ENCODE data around the gene TEX10.

Gene TEX10

DNA sequence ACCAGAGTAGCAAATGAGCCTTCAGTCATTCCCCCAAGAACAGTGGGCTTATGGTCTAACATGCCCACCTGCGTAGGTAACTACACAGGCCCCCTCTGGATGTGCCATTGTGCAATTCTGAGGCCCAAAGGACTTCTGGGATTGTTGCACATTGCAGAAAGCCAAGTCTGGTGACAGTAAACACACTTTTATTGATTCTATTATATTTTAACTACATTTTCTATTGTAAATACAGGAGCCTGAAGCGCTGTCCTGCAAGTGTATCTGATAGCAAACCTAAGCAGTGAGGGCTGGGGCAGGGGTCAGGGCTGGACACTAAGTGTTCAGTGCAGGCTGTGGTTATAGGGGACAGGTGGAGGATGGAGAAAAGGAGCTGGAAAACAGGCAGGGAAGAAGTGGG, 57.5 kb downstream of the TEX10 start:
- in situ Hi-C loops (cut with HindIII; ENCODE audit: low pct_ligation_motif_present, low pct_unique_long_range_greater_than_20kb, low sequenced_read_pairs): no loop called here
- no peak for DNase-seq

DNA sequence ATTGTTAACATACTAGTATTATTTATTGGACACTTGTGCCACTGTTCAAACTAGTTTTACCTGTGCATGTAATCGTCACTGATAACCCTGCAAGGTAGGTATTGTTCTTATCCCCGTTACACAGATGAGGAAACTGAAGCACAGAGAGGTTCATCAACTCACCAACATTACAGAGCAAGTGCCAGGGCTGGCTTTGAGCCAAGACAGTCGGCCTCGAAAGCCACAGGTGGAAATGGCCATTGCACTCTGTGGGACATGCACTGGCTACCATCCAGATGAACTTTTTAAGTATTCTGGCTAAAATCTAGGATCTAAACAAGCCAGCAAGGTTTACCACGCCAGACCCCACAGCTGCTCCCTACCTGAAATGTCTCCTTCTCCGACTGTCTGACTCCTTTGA, 57.9 kb downstream of the TEX10 start:
- no peak for DNase-seq

DNA sequence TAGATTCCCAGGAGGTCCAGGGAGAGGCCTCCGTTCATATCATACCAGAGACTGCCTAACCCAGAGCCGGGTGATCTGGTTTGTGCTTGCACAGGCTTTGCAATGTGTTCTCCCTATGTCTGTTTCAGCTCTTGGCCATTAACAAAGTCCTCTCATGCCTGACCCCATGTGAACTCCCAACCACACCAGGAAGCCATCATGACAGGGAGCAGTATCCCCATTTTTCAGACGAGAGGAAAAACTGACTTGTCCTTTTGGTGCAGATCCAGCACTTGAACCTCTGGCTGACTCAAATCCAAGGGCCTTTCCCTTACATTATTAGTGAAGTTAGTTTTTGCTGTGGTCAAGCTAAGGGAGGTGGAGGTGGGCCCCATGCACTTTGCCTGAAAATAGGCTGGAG, 58.4 kb downstream of the TEX10 start:
- DNase-seq: no peak
- in situ Hi-C loops (cut with HindIII; ENCODE audit: low pct_ligation_motif_present, low pct_unique_long_range_greater_than_20kb, low sequenced_read_pairs): no loop called here

More for the DNA sequence above, 57.9 kb downstream of the TEX10 start:
- in situ Hi-C loops (cut with HindIII; ENCODE audit: low pct_ligation_motif_present, low pct_unique_long_range_greater_than_20kb, low sequenced_read_pairs): no loop called here

DNA sequence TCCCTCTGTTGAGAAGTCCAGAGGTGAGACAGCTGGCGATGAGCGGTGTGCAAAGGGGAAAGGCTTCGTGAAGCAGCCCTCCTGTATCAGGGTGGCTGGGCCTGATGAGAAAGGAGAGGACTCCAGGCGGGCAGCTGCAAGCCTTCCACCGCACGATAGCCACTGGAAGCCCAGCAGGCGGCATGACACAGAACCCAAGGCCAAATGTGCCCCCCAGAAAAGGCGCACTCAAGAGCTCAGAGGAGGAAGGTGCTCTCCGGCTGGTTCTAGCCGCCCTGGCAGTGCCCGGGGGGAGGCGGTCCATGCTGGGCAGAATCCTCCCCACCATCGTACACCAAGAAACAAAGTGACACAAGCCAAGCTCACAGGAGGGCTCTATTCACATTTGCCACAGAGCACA, 60.3 kb downstream of the TEX10 start:
- no peak for DNase-seq
- in situ Hi-C loops (cut with HindIII; ENCODE audit: low pct_ligation_motif_present, low pct_unique_long_range_greater_than_20kb, low sequenced_read_pairs): no loop called here

DNA sequence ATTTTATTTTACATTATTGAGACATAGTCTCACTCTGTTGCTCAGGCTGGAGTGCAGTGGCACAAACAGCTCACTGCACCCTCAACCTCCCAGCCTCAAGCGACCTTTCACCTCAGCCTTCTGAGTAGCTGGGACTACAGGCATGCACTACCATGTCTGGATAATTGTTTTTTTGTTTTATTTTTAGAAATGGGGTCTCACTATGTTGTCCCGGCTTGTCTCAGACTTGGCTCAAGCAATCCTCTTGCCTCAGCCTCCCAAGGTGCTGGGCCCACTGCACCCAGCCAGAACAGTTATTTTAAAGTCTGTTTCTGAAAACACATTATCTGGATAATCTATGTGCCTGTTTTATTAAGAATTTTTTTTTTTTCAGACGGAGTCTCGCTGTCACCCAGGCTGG, 62.0 kb downstream of the TEX10 start:
- in situ Hi-C loops (cut with HindIII; ENCODE audit: low pct_ligation_motif_present, low pct_unique_long_range_greater_than_20kb, low sequenced_read_pairs): no loop called here
- DNase-seq: no peak

DNA sequence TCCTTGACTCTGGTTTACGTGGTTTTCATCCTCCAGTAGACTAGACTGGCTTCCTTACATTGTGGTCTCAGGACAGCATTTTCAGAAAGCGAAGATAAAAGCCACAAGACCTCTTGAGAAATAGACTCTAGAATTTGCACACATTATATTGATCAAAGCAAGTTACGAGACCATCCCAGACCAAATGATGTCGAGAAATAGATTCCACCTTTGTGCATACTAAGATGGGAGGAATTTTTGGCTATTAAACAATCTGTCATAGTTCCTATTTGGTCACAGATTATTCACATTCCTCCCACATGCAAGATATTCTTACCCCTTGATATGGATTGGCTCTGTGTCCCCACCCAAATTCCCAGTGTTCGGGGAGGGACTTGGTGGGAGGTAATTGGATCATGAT, 65.6 kb downstream of the TEX10 start:
- DNase-seq: no peak
- in situ Hi-C loops (cut with HindIII; ENCODE audit: low pct_ligation_motif_present, low pct_unique_long_range_greater_than_20kb, low sequenced_read_pairs): no loop called here

DNA sequence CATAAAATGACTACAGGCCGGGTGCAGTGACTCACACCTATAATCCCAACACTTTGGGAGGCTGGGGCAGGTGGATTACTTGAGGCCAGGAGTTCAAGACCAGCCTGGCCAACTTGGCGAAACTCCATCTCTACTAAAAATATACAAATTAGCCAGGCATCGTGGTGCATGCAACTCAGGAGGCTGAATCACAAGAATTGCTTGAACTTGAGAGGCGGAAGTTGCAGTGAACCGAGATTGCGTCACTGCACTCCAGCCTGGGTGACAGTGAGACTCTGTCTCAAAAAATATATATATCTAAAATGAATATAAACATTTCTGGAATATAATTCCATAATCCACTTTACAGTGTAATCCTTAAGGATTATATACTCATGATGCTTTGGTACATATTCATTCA, 66.5 kb downstream of the TEX10 start:
- in situ Hi-C loops (cut with HindIII; ENCODE audit: low pct_ligation_motif_present, low pct_unique_long_range_greater_than_20kb, low sequenced_read_pairs): no loop called here
- DNase-seq: no peak

DNA sequence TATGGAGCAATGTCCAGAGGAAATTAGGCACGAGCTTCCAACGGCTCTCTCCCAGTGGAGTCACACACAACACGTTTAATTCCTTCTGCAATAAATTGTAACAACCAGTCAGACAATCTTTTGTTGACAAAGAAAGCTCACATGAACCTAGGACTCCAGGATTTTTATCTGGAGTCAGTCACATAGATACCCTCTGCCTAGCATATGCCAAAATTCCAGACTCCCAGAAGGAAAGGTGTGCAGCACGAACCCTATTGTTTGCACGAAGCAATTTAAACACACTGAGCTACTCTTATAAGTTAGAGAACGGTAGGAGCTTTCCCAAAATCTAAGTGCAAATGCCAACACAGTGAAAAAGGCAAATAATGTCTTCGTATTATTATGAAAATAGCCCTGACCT, 67.1 kb downstream of the TEX10 start:
- DNase-seq: no peak
- in situ Hi-C loops (cut with HindIII; ENCODE audit: low pct_ligation_motif_present, low pct_unique_long_range_greater_than_20kb, low sequenced_read_pairs): no loop called here

DNA sequence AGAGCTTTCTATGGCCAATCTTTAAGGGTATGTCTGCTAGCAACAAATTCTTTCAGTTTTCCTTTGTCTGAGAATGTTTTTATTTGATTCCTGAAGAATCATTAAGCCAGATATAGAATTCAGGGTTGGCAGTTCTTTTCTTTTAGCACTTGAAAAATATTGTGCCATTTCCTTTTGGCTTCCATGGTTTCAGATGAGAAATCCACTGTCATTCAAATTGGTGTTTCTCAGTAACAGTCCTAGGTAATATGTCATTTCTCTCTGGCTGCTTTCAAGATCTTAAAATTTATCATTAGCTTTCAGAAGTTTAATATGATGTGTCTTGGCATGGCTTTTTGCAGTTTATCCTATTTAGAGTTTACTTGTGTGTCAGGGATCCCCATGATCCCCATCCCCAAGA, 67.7 kb downstream of the TEX10 start:
- in situ Hi-C loops (cut with HindIII; ENCODE audit: low pct_ligation_motif_present, low pct_unique_long_range_greater_than_20kb, low sequenced_read_pairs): no loop called here
- no peak for DNase-seq

DNA sequence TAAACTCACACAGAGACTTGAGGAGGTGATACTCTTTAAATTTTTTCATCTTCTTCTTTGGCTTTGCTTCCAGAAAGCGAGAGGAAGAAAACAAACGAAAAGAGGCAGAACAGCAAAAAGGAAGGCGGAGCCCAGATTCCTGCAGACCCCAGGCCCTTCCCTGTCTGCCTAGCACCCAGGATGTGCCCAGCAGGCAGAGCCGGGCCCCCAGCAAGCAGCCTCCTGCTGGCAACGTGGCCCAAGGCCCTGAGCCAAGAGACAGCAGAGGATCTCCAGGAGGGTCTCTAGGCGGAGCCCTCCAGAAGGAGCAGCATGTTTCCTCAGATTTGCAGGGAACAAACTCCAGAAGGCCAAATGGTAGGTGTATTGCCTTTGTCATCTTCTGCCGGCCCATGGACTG, 68.5 kb downstream of the TEX10 start:
- DNase-seq: no peak
- in situ Hi-C loops (cut with HindIII; ENCODE audit: low pct_ligation_motif_present, low pct_unique_long_range_greater_than_20kb, low sequenced_read_pairs): no loop called here

DNA sequence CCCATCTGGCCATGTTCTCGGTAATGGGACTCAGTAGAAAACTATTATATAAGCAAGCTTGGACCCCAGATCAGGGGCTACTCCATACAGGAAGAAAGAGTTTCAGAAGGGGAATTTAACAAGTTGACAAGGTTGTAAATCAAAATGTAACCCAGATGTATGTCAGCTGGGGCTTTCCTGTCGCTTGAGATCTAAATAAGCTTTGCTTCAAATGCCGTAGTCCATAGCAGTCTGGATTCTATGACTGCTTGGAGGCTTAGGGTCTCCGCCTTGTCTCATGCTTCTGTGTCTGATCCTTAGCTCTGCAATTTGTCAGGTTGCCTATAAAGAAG, 70.4 kb downstream of the TEX10 start:
- DNase-seq: no peak
- in situ Hi-C loops (cut with HindIII; ENCODE audit: low pct_ligation_motif_present, low pct_unique_long_range_greater_than_20kb, low sequenced_read_pairs): no loop called here

DNA sequence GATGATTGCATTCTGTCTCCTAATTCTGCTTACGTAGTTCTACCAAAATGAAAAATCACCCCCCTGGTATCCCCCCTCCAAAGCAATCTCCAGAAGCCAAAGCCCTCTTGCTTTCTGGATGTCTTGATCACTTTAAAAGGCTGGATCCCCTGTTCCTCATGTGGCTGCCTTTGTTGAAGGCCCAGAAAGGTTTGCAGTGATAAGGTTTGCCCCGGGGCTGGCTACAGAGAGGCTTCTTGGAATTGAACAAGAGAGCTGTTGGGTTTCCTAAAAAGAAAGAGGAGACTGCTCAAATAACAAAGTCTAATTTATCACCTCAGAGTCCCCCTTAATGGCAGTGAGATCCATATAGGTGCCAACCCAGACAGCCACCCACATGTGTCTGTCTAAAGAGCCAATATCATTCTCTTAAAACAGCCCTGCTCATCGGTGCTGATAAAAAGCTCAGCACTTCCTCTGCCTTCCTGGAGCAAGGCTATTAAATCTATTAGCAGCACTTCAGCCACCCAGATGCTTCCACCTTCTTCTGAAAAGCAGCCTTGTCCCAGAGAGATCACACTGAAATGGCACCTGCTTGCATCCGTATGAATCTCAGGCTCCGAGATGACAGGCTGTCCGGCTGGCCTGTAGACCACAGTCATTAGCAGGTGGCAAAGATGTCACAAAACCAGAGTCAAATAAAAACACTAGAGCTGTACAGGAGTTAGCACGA, 70.9 kb downstream of the TEX10 start:
- in situ Hi-C loops (cut with HindIII; ENCODE audit: low pct_ligation_motif_present, low pct_unique_long_range_greater_than_20kb, low sequenced_read_pairs): no loop called here
- DNase-seq: no peak

DNA sequence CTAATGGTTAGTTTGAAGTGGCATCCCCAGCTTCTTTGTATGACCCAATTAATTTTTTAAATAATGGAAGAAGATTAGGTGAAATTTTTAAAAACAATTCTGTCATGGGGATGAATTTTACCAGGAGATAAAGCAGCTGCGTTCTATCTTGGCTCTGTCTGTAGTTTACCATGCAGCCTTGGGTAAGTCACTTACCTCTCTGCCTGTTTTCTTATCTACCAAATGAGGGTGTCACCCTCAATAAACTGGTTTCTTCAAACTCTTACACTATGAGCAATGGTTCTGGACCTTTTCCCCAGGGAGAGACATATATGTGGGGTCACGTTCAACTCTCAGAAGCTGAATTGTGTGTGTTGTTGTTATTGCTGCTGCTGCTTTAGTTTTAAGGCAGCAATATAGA, 71.7 kb downstream of the TEX10 start:
- in situ Hi-C loops (cut with HindIII; ENCODE audit: low pct_ligation_motif_present, low pct_unique_long_range_greater_than_20kb, low sequenced_read_pairs): no loop called here
- no peak for DNase-seq

DNA sequence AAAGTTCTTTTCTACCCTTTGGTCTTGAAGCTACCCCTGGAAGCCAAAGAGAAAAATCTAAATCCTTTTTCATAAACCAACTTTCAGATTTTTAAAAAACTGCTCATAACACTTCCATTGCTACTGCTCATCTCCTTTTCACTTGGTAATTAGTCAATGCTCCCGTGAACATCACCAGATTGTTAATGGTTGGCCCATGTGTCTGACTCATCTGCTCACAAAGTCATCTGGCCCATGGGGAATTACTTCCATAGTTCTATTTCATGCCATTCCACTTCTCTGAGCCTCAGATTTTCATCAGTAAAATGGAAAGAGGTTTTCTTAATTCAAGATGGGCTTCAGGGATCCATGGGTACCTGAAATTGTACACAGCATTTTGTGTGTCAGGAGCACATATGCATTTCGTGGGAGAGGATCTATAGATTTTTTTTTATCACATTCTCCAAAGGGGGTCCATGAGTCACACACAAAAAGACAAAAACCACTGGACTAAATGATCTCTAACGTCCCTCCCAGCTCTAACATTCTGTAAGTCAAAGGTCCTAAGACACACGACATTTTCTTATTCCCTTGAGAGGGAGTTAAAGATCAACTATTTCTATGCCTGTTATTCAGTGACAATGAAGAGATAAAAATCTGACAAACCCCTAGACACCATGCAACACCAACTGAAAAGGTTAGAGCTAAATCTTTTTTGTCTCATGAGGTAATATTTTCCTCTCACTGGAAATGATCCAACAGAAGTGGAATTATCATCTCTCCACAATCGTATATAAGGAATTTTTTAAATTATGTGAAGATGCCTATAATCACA, 75.4 kb downstream of the TEX10 start:
- in situ Hi-C loops (cut with HindIII; ENCODE audit: low pct_ligation_motif_present, low pct_unique_long_range_greater_than_20kb, low sequenced_read_pairs): no loop called here
- DNase-seq: peak; percentile 73

DNA sequence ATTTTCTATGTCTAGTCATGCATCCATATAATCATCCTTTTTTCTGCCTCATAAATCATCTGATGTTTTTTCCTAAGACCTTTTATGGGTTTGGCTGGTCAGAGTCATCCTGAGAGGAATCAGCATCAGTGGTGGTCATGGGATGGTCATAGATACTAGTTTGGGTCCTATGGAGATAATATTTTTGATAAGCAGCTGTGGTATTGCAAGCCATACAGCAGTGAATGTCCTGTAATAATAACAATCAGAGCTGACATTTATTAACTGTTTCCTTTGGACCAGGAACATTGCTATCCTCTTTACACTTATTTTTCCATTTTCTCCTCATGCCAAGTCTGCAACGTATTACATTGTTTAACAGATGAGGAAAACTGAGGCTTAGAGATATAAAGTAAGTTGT, 83.1 kb downstream of the TEX10 start:
- DNase-seq: no peak
- in situ Hi-C loops (cut with HindIII; ENCODE audit: low pct_ligation_motif_present, low pct_unique_long_range_greater_than_20kb, low sequenced_read_pairs): no loop called here

DNA sequence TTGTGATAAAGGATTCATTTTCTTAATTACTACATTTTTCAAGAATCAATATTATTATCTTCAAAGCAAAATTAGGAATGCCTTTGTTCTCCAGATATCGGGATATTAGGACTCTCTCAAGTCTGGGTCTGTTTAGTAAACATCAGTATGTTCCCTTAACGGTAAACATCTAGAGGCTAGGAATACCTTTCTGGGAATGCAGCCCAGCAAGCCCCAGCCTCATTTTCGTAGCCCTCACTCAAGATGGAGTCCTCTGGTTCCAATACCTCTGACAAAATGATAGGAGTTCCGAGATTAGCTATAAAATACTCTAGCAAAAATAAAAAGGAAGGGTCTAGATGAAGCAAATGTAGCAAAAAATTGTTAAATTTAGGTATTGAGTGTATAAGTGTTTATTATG, 84.5 kb downstream of the TEX10 start:
- no peak for DNase-seq
- in situ Hi-C loops (cut with HindIII; ENCODE audit: low pct_ligation_motif_present, low pct_unique_long_range_greater_than_20kb, low sequenced_read_pairs): no loop called here

DNA sequence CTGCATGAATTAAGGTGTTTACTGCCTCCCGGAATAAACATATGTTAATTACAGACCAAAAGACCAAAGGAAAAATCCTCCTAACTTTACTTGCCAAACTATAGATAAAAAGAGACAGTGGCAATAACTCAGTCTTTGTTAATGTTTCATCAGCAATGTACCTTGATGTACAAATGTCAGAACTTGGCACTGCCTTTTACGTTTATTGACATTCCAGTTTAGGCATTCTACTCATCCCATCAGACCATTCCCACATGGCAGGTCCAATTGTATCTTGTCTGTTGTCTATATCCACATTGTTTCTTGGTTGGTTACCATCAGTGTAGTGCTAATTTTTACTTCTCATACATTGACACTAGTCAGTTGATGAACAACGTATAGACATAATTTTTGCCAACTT, 85.5 kb downstream of the TEX10 start:
- no peak for DNase-seq
- in situ Hi-C loops (cut with HindIII; ENCODE audit: low pct_ligation_motif_present, low pct_unique_long_range_greater_than_20kb, low sequenced_read_pairs): no loop called here
